Medulla oblongata (tissue), 1 donor: ENCODE results near the gene LRRC40.
A peak's percentile ranks its signal among the peaks of the same experiment; 100 is the strongest.
"Not testable (repeated sequence)": the region's sequence is repeated elsewhere in the genome, so short reads cannot be mapped to it uniquely, and the experiment has no call there.

Experiments
- DNase-seq: peaks from one replicate; pipeline ENCODE4 v3.0.0-alpha.2; 2015; ENCODE audit errors: extremely low spot score

Gene LRRC40

DNA sequence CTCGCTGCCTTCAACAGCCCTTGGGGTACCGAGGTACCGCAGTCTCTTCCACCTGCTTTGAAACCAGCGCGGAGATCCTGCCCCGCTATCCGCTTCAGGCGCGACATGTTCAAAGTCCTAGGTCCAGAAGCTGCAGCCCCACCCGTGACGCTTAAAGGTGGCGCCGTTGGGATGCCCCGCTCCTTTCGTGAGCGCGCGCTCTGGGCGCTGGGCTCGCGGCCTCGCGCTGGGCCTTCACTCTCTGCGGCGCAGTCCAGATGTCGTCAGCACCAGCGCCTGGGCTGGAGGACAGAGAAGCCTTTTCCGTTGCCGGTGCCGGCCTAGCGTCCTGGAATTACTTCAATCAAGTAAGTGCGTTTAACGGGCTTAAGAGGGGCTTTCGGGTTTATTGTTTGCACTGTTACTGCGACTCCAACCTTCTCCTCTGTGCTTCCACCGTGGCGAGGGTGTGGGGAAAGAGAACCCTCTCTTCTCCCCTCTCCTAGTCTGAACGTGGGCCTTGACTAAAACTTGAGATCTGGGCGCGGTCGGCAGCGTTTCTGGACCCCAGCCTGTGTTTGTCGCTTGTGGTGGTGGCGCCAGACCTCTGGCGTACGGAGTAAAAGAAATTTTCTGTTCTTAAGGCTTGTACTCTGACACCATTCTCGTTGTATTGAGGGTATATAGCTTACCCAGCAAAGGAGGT is at the start of gene LRRC40:
Gene LRRC40, minus strand, starts transcription at position 146 of the 685 bp plus-strand sequence. Its CDS starts 39 bp downstream, at position 107.
- DNase-seq = peak; percentile 98

DNA sequence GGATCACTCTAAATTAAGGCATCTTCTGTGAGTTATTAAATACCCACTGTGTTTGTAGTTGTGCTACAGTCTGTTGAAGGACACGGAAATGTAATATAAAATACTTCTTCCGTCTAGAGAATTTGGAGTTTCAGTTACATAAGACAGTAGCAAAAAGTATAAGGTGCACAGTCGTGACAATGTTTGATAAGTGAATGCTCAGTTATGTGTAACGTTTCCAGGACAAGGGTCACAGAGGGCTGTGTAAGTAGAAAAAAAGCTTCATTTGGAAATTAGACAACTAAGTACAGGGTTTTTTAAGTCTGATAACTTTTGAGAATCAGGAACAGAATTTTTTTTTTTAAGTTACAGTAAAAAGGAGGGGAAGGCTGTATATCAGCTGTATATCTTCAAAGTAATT is 43.4 kb upstream of the LRRC40 start:
- DNase-seq = no peak

- no peak for DNase-seq
Measured at GRCh38 chr1:70247768-70248167, 42.4 kb upstream of the LRRC40 start.

- DNase-seq = no peak
Measured at GRCh38 chr1:70247122-70247521, 41.7 kb upstream of the LRRC40 start.

GRCh38 chr1:70239940-70240339 is 34.6 kb upstream of the LRRC40 start:
- no peak for DNase-seq

DNA sequence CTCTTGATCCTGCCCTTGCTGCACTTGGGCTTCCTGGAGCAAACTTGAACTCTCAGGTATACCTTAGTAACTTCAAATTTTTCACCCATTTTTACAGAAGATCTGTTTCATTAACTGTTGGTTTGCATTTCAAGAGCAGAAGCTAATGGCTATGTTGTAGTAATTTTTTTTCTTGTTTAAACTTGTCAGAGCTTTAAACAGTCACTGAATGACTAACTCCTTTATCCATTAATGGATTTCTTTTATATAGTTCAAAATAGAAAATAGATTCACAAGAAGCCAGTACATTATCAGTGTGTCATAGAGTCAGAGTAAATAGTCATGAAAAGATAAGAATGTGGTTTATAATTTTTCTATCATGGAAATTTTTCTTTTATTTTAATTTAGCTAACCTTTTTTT is 29.4 kb upstream of the LRRC40 start:
- DNase-seq = no peak

DNA sequence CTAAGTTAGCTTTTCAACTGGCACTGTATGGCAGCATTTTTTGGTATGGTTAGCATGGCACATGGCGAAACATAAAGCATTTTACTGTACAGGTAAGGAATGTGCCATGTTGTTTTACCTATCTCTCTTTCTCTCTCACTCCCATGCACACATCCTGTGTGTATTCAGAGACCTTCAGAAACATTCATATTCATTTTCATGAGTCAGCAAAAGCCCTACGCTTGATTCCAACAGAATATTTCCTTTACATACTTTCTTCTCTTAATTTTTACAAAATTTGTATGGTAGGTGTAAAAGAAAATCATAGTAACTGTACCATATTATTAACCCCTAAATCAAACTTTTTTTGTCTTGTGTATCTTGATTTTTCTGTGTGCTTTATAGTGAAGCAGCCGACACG is 26.1 kb upstream of the LRRC40 start:
- DNase-seq = no peak

GRCh38 chr1:70228670-70229069 is 23.3 kb upstream of the LRRC40 start:
- no peak for DNase-seq

DNA sequence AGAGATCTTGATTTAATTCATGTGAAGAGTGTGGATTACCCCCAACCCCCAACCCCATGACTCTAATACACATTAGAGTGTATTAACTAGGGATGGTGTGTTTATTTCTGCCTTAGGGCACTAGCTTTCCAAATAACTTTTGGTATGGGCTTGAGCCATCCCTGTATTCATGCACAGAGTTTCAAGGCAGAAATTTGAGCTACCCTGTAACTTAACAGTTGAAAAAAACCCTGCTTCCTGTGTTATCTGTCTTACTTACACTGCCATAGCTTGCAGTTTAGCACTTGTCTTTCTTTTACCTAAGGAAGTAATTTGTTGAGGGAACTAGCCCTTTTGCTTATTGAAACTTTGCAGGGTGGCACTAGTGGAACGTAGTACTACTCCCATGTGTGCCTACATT is 22.1 kb upstream of the LRRC40 start:
- no peak for DNase-seq

- no peak for DNase-seq
Measured at GRCh38 chr1:70224954-70225353, 19.6 kb upstream of the LRRC40 start.

DNA sequence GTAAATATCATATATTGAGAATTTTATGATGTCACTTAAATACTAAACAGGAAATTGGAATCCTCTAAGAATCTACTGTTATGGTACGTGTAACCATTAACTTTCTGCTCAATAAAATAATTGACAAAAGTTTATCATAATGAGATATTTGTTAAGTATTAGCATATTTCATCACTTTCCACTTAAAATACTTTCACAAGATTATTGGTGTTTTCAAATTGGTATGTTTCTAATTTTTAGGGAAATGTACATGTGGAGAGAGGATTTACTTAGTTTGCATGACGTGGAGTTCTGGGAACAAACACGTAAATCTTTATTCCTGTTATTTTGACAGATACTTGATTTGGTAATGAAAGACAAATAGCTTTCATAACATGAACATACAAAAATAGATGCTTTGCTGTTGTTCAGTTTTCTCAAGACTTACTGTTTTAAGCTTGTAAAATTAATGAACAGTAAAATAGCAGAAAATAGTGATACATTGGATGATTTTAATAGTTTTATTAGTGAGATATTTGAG is 17.4 kb upstream of the LRRC40 start:
- DNase-seq = no peak

GRCh38 chr1:70221238-70222121 is 16.1 kb upstream of the LRRC40 start, which contains the start of gene SRSF11:
Gene SRSF11 (plus strand): TSS chr1:70221380. CDS start chr1:70221637, 257 bp downstream.
- DNase-seq = peak; percentile 94

DNA sequence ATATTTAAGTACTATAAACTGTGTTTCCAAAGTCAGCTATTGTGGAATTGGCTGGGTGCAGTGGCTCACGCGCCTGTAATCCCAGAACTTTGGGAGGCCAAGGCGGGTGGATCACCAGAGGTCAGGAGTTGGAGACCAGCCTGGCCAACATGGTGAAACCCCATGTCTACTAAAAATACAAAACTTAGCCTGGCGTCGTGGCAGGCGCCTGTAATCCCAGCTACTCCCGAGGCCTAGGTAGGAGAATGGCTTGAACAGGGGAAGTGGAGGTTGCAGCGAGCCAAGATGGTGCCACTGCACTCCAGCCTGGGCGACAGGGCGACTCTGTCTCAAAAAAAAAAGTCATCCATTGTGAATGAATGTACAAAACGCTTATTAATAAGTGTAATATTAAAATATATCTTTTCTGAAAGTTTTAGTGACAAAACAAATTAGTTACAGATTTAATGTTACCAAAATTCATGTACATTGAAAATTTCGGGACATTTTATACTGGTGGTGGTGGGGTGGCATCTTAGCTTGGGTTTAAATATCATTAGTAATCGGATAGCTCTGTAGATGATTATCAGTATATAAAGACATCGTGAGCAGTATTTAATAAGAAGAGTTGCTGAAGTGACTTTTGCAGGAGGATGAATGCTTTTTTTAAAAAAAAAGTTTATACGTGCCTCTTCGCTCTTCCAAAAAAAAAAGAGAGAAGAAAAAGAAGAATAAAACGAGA is 15.3 kb upstream of the LRRC40 start:
- DNase-seq = no peak

GRCh38 chr1:70220015-70220414 is 14.6 kb upstream of the LRRC40 start:
- DNase-seq = no peak

GRCh38 chr1:70211541-70211940 is 6.2 kb upstream of the LRRC40 start:
- no peak for DNase-seq

GRCh38 chr1:70210820-70211219 is 5.4 kb upstream of the LRRC40 start:
- DNase-seq = no peak

DNA sequence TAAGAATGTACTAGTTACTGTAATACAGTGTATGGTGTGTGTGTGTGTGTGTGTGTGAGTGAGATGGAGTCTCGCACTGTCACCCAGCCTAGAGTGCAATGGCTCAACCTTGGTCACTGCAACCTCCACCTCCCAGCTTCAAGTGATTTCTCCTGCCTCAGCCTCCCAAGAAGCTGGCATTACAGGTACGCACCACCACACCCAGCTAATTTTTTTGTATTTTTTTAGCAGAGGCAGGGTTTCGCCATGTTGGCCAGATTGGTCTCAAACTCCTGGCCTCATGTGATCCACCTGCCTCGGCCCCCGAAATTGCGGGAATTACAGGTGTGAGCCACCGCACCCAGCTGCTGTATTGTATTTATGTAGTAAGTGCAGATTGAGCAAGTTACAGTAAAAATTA is 2.9 kb upstream of the LRRC40 start:
- DNase-seq = no peak

- DNase-seq = no peak
Measured at GRCh38 chr1:70207492-70207891, 2.1 kb upstream of the LRRC40 start.

DNA sequence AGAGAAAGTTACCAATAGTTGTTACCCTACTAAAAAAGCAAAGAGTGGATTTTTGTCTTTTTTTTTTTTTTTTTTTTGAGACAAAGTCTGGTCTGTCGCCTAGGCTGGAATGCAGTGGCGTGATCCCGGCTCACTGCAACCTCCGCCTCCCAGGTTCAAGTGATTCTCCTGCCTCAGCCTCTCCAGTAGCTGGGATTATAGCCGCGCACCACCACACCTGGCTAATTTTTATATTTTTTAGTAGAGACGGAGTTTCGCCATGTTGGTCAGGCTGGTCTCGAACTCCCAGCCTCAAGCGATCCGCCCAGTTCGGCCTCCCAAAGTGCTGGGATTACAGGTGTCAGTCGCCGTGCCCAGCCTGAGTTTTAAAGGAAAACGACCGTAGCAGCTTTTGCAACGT is 1.5 kb upstream of the LRRC40 start:
- DNase-seq = not testable (repeated sequence)

DNA sequence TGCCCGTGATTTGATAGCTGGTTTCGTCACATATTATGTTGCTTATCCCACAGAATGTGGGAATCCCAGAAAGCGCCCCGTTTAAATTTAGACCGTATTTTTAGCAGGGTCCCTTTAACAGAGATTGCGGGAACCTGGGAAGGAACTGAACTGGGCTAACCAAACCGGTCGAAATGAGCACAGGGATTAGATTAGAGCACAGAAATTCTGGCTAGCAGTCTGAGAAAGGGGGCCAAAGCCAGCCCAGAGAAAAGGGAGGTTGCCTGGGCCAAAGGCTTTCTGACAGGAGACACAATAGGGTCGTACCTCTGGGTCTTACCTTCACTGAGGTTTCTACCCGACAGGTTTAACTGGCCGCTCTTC is 327 bp downstream of the LRRC40 start:
- no peak for DNase-seq

- no peak for DNase-seq
Measured at GRCh38 chr1:70204600-70204999, 779 bp downstream of the LRRC40 start.

DNA sequence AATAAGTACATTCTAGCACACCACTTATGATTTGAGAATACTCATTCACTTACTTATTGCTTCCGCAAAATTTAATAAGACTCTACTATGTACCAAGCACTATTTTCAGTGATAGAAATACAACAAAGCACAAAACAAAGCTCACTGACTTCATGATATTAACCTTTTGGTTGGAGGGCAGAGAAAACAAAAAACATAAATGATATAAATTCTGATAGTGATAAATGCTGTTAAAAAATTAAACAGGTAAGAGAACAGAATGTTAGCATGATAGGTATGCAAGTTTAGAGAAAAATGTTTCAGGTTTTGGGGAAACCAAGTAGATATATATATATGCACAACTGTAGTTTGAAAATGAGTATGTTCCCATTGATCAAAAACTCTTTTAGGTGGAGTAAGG is 1.2 kb downstream of the LRRC40 start:
- no peak for DNase-seq
